ENCODE data around the gene RALGPS1. TPM values are rescaled to one million over a fixed set of nuclear protein-coding genes. Genes with fewer than 3 reads are reported as not detected.

RALGPS1 gene
- polyA plus RNA-seq, 2 of the 4 experiments (the other 2 are of a cell fraction), result 5.0 to 7.9 TPM

GRCh38 chr9:127121628-127122175 is 207.1 kb downstream of the RALGPS1 start:
- ChIA-PET POLR2A (no interaction called here), CTCF (interaction anchor here (1.2 to 4.4 kb wide), 4 partner anchors 10 to 78 kb away, joined by 3 to 27 read pairs (median 3); no protein-coding TSS in a partner anchor)

GRCh38 chr9:127122176-127123063 is 207.8 kb downstream of the RALGPS1 start, which contains the start of gene ANGPTL2:
Gene ANGPTL2 (minus strand): TSS chr9:127122635. CDS start chr9:127108731, 13,904 bp downstream.
- 96% methylated on average over 21 of the region's 43 CpGs for WGBS (ENCODE audit: missing lambda C conversion rate)
- ATAC-seq (no peak; a peak in 1 of 6 replicates), FAIRE-seq (no peak), DNase-seq (ENCODE audit: low read depth in 1 of 2, low spot score in 1 of 2) (no peak)
- H3K4me2 ChIP-seq, result no peak within 1 kb of the TSS
- POLR2A ChIA-PET, result interaction anchor here (0.5 kb wide), 1 partner anchor 44 kb away, joined by 6 read pairs; no protein-coding TSS in a partner anchor
- no peaks in the 10 kb centered on the region for H3K9me3 ChIP-seq
- H3K4me3 ChIP-seq, result no peak within 1 kb of the TSS
- CTCF ChIA-PET, result interaction anchor here (1.3 to 4.4 kb wide), 3 partner anchors 9 to 76 kb away, joined by 3 to 27 read pairs (median 4); no protein-coding TSS in a partner anchor
- H3K4me1 ChIP-seq, result 0 out of 3 replicates have a peak, but pooled peaks cover 3% of the 10 kb centered on the region
- no peak within 1 kb of the TSS for H3K27ac ChIP-seq
- TF ChIP-seq SREBF2 (IDR thresholded peaks at IDR 0.05), result no peak

More at GRCh38 chr9:127121628-127122175, 207.1 kb downstream of the RALGPS1 start:
- no peak overlapping the region for H3K27ac ChIP-seq
- no peak for FAIRE-seq
- 80% methylated on average over 18 of the region's 20 CpGs for WGBS (ENCODE audit: missing lambda C conversion rate)
- no peak overlapping the region for H3K4me3 ChIP-seq
- 0 out of 3 replicates have a peak, but pooled peaks cover 3% of the 10 kb centered on the region for H3K4me1 ChIP-seq
- H3K4me2 ChIP-seq, result no peak overlapping the region
- TF ChIP-seq HOXB13 (CRISPR knock-in tag; IDR thresholded peaks at IDR 0.05; ENCODE audit: low read depth), result no peak
- no peak for TF ChIP-seq JUNB (IDR thresholded peaks at IDR 0.05)
- TF ChIP-seq JUN (IDR thresholded peaks at IDR 0.05), result no peak
- no peak for TF ChIP-seq CHD2 (IDR thresholded peaks at IDR 0.05; ENCODE audit: low read length, partially characterized antibody)
- TF ChIP-seq FOSL2 (IDR thresholded peaks at IDR 0.05), result no peak
- no peak for TF ChIP-seq FOSL2 (CRISPR knock-in tag; IDR thresholded peaks at IDR 0.05)
- TF ChIP-seq RAD21 (conservative IDR thresholded peaks at IDR 0.05 in 1 of 2, IDR thresholded peaks at IDR 0.05 in 1 of 2), result no peak
- no peak for TF ChIP-seq HEYL (CRISPR knock-in tag; IDR thresholded peaks at IDR 0.05)
- TF ChIP-seq E2F6 (IDR thresholded peaks at IDR 0.05; ENCODE audit: borderline replicate concordance, low read depth), result no peak
- no peak for TF ChIP-seq NFE2L2 (conservative IDR thresholded peaks at IDR 0.05; ENCODE audit: low read length)
- TF ChIP-seq FOXS1 (CRISPR knock-in tag; IDR thresholded peaks at IDR 0.05), result no peak
- no peak for TF ChIP-seq ATOH8 (CRISPR knock-in tag; IDR thresholded peaks at IDR 0.05; ENCODE audit: low read depth)
- TF ChIP-seq EHF (CRISPR knock-in tag; IDR thresholded peaks at IDR 0.05), result no peak
- TF ChIP-seq CBX8 (IDR thresholded peaks at IDR 0.05), result no peak
- no peak for TF ChIP-seq RCOR1 (IDR thresholded peaks at IDR 0.05; ENCODE audit: low read depth, low read length)
- no peak for TF ChIP-seq CEBPB (IDR thresholded peaks at IDR 0.05)
- no peak for TF ChIP-seq ZC3H11A (IDR thresholded peaks at IDR 0.05)
- TF ChIP-seq ZSCAN20 (CRISPR knock-in tag; IDR thresholded peaks at IDR 0.05), result no peak
- TF ChIP-seq KDM5A (IDR thresholded peaks at IDR 0.05), result no peak
- ATAC-seq, result no peak
- H3K9me3 ChIP-seq, result no peaks in the 10 kb centered on the region
- no peak for DNase-seq (ENCODE audit: low read depth in 1 of 2, low spot score in 1 of 2)

All from A549 (cell line).